ENCODE data around the gene SYT7. TPM values are rescaled to one million over a fixed set of nuclear protein-coding genes. Genes with fewer than 3 reads are reported as not detected.

SYT7 gene
- total RNA-seq, 1 experiment from 2014 or later, result 9.9 TPM

GRCh38 chr11:61593151-61593550, 12.3 kb upstream of the SYT7 start:
- Histone ChIP-seq H3K27me3 (no peaks in the 10 kb centered on the region), H3K4me3 (no peak overlapping the region), H3K36me3 (no peaks in the 10 kb centered on the region), H3K9me3 (no peaks in the 10 kb centered on the region)
- no peak for DNase-seq

- no peaks in the 10 kb centered on the region for H3K9me3 ChIP-seq
- no peak overlapping the region for H3K4me3 ChIP-seq
- H3K27me3 ChIP-seq, result no peaks in the 10 kb centered on the region
- no peaks in the 10 kb centered on the region for H3K36me3 ChIP-seq
- no peak for DNase-seq
Measured at GRCh38 chr11:61592176-61592575, 11.3 kb upstream of the SYT7 start.

- H3K36me3 ChIP-seq, result no peaks in the 10 kb centered on the region
- H3K27me3 ChIP-seq, result no peaks in the 10 kb centered on the region
- no peak overlapping the region for H3K4me3 ChIP-seq
- no peaks in the 10 kb centered on the region for H3K9me3 ChIP-seq
- no peak for DNase-seq
Measured at GRCh38 chr11:61589961-61590360, 9.1 kb upstream of the SYT7 start.

- H3K36me3 ChIP-seq, result no peaks in the 10 kb centered on the region
- DNase-seq, result no peak
- no peaks in the 10 kb centered on the region for H3K27me3 ChIP-seq
- H3K4me3 ChIP-seq, result no peak overlapping the region
- no peaks in the 10 kb centered on the region for H3K9me3 ChIP-seq
Measured at GRCh38 chr11:61588728-61589191, 7.9 kb upstream of the SYT7 start.

- Histone ChIP-seq H3K27me3 (no peaks in the 10 kb centered on the region), H3K36me3 (no peaks in the 10 kb centered on the region), H3K9me3 (no peaks in the 10 kb centered on the region), H3K4me3 (peak overlapping the region; percentile 34)
- DNase-seq, result peak; percentile 39
Measured at GRCh38 chr11:61587951-61588727, 7.3 kb upstream of the SYT7 start.

- Histone ChIP-seq H3K36me3 (no peaks in the 10 kb centered on the region), H3K27me3 (no peaks in the 10 kb centered on the region), H3K4me3 (peak overlapping the region; percentile 34), H3K9me3 (no peaks in the 10 kb centered on the region)
- peak; percentile 59 for DNase-seq
Measured at GRCh38 chr11:61587541-61587941, 6.7 kb upstream of the SYT7 start.

GRCh38 chr11:61586792-61587430, 6.0 kb upstream of the SYT7 start:
- Histone ChIP-seq H3K9me3 (no peaks in the 10 kb centered on the region), H3K4me3 (peak overlapping the region; percentile 34), H3K36me3 (no peaks in the 10 kb centered on the region), H3K27me3 (no peaks in the 10 kb centered on the region)
- no peak for DNase-seq

- Histone ChIP-seq H3K9me3 (no peaks in the 10 kb centered on the region), H3K36me3 (no peaks in the 10 kb centered on the region), H3K4me3 (no peak overlapping the region), H3K27me3 (no peaks in the 10 kb centered on the region)
- DNase-seq, result no peak
Measured at GRCh38 chr11:61585115-61585514, 4.2 kb upstream of the SYT7 start.

GRCh38 chr11:61581931-61582330, 1.1 kb upstream of the SYT7 start:
- H3K4me3 ChIP-seq, result no peak overlapping the region
- H3K9me3 ChIP-seq, result no peaks in the 10 kb centered on the region
- no peaks in the 10 kb centered on the region for H3K27me3 ChIP-seq
- no peaks in the 10 kb centered on the region for H3K36me3 ChIP-seq
- DNase-seq, result no peak

- Histone ChIP-seq H3K27me3 (no peaks in the 10 kb centered on the region), H3K36me3 (no peaks in the 10 kb centered on the region), H3K4me3 (peak overlapping the region; percentile 52), H3K9me3 (no peaks in the 10 kb centered on the region)
- DNase-seq, result no peak
Measured at GRCh38 chr11:61580271-61580888, 496 bp downstream of the SYT7 start.

- Histone ChIP-seq H3K27me3 (no peaks in the 10 kb centered on the region), H3K36me3 (no peaks in the 10 kb centered on the region), H3K9me3 (no peaks in the 10 kb centered on the region), H3K4me3 (peak overlapping the region; percentile 52)
- DNase-seq, result no peak
Measured at GRCh38 chr11:61579676-61580270, 1.1 kb downstream of the SYT7 start.

- no peaks in the 10 kb centered on the region for H3K27me3 ChIP-seq
- no peak overlapping the region for H3K4me3 ChIP-seq
- no peak for DNase-seq
- H3K9me3 ChIP-seq, result no peaks in the 10 kb centered on the region
- H3K36me3 ChIP-seq, result no peaks in the 10 kb centered on the region
Measured at GRCh38 chr11:61578819-61579675, 1.8 kb downstream of the SYT7 start.

GRCh38 chr11:61577383-61578118, 3.3 kb downstream of the SYT7 start:
- DNase-seq, result peak; percentile 47
- no peaks in the 10 kb centered on the region for H3K36me3 ChIP-seq
- no peaks in the 10 kb centered on the region for H3K9me3 ChIP-seq
- H3K27me3 ChIP-seq, result no peaks in the 10 kb centered on the region
- H3K4me3 ChIP-seq, result no peak overlapping the region

- Histone ChIP-seq H3K27me3 (no peaks in the 10 kb centered on the region), H3K4me3 (no peak overlapping the region), H3K36me3 (no peaks in the 10 kb centered on the region), H3K9me3 (no peaks in the 10 kb centered on the region)
- no peak for DNase-seq
Measured at GRCh38 chr11:61575886-61576861, 4.7 kb downstream of the SYT7 start.

- Histone ChIP-seq H3K27me3 (no peaks in the 10 kb centered on the region), H3K4me3 (no peak overlapping the region), H3K9me3 (no peaks in the 10 kb centered on the region), H3K36me3 (no peaks in the 10 kb centered on the region)
- no peak for DNase-seq
Measured at GRCh38 chr11:61574611-61575010, 6.3 kb downstream of the SYT7 start.
